ENCODE measurements around the gene SRPK2. TPM values are rescaled to one million over a fixed set of nuclear protein-coding genes. Genes with fewer than 3 reads are reported as not detected.

SRPK2 gene
- polyA plus RNA-seq, 1 of the 3 experiments (the other 2 are of a cell fraction), result 15.4 TPM

DNA sequence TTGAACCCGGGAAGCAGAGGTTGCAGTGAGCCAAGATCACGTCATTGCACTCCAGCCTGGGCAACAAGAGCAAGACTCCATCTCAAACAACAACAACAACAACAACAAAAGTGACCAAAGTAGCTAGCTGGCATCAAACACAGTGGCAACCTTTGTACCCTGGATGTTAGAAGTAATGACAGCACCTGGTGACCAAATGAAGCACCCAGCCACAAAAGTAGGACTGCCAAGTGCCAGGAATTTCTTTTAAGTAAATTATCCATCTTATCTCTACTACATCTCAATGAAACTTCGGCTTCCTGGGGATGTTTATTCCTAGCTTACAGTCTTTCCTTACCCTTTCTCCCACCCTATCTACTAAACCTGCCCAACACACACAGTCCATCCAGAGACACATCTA is 18.8 kb downstream of the SRPK2 start:
- Histone ChIP-seq H3K4me2 (no peak overlapping the region), H3K9ac (no peak overlapping the region), H3K79me2 (ENCODE audit: insufficient read depth) (peaks cover 98% of the 10 kb centered on the region), H3K4me1 (ENCODE audit: control insufficient read depth in 1 of 2, insufficient read depth in 2 of 2, low read depth in 1 of 2, low read length in 1 of 2) (peaks cover 3 to 5% of the 10 kb centered on the region in 2 experiments; a peak in 3 of 4 replicates), H3K4me3 (ENCODE audit: low read depth in 2 of 2, low read length in 1 of 2) (no peak overlapping the region), H3F3A (replicated peaks; ENCODE audit: insufficient read depth) (peaks cover 14% of the 10 kb centered on the region), H3K36me3 (replicated peaks in 1 of 2; ENCODE audit: control insufficient read depth in 1 of 2, insufficient read depth in 2 of 2, low read length in 1 of 2) (peaks cover 0 to 3% of the 10 kb centered on the region in 2 experiments), H3K9me2 (no peaks in the 10 kb centered on the region), H4K20me1 (ENCODE audit: insufficient read depth) (peaks cover 91% of the 10 kb centered on the region), H3K27ac (ENCODE audit: low read depth in 2 of 2, low read length in 1 of 2) (no peak overlapping the region), H3K9me3 (no peaks in the 10 kb centered on the region), H3K27me3 (ENCODE audit: insufficient read depth) (no peaks in the 10 kb centered on the region), H2AFZ (ENCODE audit: low read depth) (no peak overlapping the region)
- ChIA-PET CTCF (no interaction called here), POLR2A (no interaction called here)
- TF ChIP-seq SIN3A (IDR thresholded peaks at IDR 0.05; ENCODE audit: borderline replicate concordance, low read depth, low read length), result no peak
- no peak for TF ChIP-seq TEAD4 (IDR thresholded peaks at IDR 0.05; ENCODE audit: borderline replicate concordance, insufficient read depth)
- TF ChIP-seq, protein P1, sequence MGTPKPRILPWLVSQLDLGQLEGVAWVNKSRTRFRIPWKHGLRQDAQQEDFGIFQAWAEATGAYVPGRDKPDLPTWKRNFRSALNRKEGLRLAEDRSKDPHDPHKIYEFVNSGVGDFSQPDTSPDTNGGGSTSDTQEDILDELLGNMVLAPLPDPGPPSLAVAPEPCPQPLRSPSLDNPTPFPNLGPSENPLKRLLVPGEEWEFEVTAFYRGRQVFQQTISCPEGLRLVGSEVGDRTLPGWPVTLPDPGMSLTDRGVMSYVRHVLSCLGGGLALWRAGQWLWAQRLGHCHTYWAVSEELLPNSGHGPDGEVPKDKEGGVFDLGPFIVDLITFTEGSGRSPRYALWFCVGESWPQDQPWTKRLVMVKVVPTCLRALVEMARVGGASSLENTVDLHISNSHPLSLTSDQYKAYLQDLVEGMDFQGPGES (IDR thresholded peaks at IDR 0.05; ENCODE audit: low read depth, low read length), result no peak
- no peak for TF ChIP-seq RXRA (IDR thresholded peaks at IDR 0.05; ENCODE audit: borderline replicate concordance, low read depth)
- no peak for TF ChIP-seq JUND (IDR thresholded peaks at IDR 0.05)
- TF ChIP-seq GABPA (IDR thresholded peaks at IDR 0.05; ENCODE audit: low read depth), result no peak
- TF ChIP-seq MXI1 (IDR thresholded peaks at IDR 0.05; ENCODE audit: low read depth, low read length), result no peak
- TF ChIP-seq SMC3 (IDR thresholded peaks at IDR 0.05; ENCODE audit: low read depth, low read length), result no peak
- no peak for TF ChIP-seq RCOR1 (IDR thresholded peaks at IDR 0.05; ENCODE audit: low read length)
- TF ChIP-seq, protein P2, sequence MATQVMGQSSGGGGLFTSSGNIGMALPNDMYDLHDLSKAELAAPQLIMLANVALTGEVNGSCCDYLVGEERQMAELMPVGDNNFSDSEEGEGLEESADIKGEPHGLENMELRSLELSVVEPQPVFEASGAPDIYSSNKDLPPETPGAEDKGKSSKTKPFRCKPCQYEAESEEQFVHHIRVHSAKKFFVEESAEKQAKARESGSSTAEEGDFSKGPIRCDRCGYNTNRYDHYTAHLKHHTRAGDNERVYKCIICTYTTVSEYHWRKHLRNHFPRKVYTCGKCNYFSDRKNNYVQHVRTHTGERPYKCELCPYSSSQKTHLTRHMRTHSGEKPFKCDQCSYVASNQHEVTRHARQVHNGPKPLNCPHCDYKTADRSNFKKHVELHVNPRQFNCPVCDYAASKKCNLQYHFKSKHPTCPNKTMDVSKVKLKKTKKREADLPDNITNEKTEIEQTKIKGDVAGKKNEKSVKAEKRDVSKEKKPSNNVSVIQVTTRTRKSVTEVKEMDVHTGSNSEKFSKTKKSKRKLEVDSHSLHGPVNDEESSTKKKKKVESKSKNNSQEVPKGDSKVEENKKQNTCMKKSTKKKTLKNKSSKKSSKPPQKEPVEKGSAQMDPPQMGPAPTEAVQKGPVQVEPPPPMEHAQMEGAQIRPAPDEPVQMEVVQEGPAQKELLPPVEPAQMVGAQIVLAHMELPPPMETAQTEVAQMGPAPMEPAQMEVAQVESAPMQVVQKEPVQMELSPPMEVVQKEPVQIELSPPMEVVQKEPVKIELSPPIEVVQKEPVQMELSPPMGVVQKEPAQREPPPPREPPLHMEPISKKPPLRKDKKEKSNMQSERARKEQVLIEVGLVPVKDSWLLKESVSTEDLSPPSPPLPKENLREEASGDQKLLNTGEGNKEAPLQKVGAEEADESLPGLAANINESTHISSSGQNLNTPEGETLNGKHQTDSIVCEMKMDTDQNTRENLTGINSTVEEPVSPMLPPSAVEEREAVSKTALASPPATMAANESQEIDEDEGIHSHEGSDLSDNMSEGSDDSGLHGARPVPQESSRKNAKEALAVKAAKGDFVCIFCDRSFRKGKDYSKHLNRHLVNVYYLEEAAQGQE (IDR thresholded peaks at IDR 0.05; ENCODE audit: low read depth, low read length), result no peak
- no peak for TF ChIP-seq RFX5 (IDR thresholded peaks at IDR 0.05; ENCODE audit: low read length)
- TF ChIP-seq, protein P3, sequence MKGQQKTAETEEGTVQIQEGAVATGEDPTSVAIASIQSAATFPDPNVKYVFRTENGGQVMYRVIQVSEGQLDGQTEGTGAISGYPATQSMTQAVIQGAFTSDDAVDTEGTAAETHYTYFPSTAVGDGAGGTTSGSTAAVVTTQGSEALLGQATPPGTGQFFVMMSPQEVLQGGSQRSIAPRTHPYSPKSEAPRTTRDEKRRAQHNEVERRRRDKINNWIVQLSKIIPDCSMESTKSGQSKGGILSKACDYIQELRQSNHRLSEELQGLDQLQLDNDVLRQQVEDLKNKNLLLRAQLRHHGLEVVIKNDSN (IDR thresholded peaks at IDR 0.05; ENCODE audit: borderline replicate concordance, low read depth), result no peak
- TF ChIP-seq EZH2phosphoT487 (IDR thresholded peaks at IDR 0.05; ENCODE audit: borderline replicate concordance, low read depth), result no peak
- DNase-seq, result no peak
- 66% methylated on average over 3 of the region's 3 CpGs for WGBS (ENCODE audit: low lambda C conversion rate)

All from SK-N-SH (cell line).